ENCODE results near the gene ERBB4. TPM values are rescaled to one million over a fixed set of nuclear protein-coding genes. Genes with fewer than 3 reads are reported as not detected.
"Not testable (repeated sequence)": the region's sequence is repeated elsewhere in the genome, so short reads cannot be mapped to it uniquely, and the experiment has no call there.

ERBB4 gene
- total RNA-seq, 1 donor from 2014 or later: 127 TPM

DNA sequence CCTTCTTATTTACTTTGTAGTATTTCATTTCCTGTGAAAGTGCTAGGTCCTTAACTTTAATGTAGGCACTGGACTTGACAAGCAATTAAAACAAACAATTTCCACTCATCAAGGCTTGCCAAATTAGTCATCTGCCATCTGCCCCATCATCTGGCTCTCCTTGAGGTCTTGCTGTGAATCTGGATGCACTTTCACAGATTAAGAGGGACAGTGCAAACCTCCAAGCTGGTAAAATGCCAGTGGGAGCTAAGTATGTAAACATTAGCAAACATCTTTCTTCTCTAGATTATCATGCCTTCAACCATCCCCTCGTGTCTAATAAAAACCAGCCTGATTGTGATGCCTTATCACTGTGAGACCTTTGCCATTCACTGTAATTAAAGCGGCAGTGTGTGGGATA is 402.9 kb downstream of the ERBB4 start:
- DNase-seq: no peak

GRCh38 chr2:212133337-212133736 is 405.3 kb downstream of the ERBB4 start:
- no peak for DNase-seq

GRCh38 chr2:212124598-212124997 is 414.0 kb downstream of the ERBB4 start:
- DNase-seq: no peak

- DNase-seq: no peak
Measured at GRCh38 chr2:212119591-212119990, 419.0 kb downstream of the ERBB4 start.

GRCh38 chr2:212117926-212118325 is 420.7 kb downstream of the ERBB4 start:
- no peak for DNase-seq

DNA sequence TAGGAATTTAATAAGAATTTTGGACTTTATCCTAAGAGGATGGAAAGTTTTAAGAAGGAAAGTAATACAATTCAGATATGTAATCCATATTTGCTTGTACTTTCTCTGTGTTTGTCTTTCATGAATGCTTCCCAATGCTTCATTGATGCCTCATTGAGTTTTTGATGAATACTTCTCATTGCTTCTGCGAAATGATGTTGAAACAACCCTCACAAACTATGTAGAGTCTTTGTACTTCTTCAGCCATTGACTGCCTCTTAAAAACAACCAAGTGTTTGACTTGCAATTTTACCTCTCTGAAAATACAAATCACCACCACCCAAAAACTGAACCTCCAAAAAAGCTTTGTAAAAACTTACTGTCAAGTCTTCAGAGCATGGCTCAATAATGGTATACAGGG is 424.1 kb downstream of the ERBB4 start:
- DNase-seq: no peak

DNA sequence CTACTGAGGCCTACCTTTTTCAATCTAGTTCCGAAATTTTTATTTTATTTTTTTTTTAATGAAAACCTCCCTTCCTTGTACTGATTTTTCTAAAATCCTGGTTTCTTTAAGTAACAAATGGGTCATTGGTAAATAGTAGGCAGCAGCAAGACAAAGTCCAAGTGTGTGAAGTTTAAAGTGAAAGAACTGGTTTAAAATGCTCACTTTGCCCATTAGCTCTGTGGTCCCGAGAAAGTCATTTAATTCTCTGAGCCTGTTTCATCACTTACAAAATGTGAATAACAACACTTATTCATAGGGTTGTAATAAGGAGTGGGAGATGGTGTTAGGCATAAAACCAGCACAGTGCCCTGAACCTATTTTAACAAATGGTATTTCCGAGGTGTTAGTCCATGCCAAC is 426.2 kb downstream of the ERBB4 start:
- DNase-seq: no peak

DNA sequence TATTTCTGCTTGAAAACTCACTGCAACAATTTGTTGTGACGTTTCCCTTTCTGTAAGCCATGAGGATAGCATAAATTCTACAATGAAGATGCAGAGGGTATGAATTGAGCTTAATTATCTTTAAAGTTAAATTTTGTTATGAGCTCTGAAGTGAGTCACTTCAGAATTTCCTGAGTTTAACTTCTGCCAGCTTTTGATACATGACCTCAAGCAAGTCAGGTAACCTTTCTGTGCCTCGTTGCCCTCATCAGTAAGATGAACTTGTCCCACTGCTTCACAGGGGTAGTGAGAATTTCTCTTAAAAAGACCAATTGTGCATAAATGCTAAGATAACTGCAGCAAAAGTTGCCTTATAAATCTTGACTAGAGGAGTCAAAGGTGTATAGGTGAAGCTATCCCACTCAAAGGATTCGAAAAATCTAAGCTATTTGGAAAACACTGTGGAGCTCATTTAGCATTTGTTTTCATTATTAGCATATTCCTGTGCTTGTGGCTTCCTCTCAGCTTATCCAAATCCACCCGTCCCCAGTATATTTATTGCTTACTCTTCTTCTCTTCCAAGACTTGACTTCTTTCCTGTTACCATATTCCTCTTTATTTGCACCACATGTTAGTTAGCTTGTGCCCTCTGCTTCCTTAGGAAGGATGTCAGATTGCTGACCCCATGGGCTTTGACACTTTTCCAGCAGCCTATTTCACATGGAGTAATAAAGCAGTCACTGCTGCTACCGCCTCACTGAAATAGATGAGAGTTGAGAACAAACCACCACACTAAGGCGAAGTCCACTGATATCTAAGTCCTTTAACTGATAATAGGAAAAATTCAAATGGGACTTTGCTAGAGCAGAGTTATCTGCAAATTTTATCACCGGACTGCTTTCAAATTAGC is 428.6 kb downstream of the ERBB4 start:
- DNase-seq: no peak

GRCh38 chr2:212109217-212109616 is 429.4 kb downstream of the ERBB4 start:
- DNase-seq: no peak

DNA sequence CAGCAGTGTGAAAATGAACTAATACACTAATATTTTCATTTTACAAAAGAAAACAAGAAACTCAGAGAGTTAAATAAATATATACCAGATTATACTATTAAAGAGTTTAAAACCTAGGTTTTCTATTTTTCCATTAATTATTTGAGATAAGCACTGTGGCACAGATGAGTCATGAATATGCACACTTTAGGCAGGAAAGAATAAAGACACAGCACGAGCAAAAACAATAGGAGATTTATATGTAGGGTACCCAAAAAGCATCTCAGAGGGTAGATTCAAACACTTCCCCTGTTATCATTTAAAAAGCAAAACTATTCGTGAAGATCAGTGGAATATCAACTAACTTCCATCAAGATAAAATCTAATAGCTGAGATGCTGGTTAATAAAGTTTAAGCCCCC is 430.6 kb downstream of the ERBB4 start:
- DNase-seq: no peak

GRCh38 chr2:212107014-212107413 is 431.6 kb downstream of the ERBB4 start:
- DNase-seq: no peak

DNA sequence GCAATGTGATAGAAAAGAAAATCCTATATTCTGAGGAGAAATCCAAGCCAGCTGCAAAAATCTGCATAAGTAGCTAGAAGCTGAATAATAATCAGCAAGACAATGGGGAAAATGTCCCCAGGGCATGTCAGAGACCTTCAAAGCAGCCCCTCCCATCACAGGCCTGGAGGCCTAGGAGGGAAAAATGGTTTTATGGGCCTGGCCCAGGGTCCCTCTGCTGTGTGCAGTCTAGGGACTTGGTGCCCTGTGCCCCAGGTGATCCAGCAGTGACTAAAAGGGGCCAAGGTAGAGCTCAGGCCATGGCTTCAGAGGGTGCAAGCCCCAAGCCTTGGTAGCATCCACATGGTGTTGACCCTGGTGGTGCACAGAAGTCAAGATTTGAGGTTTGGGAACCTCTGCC is 432.1 kb downstream of the ERBB4 start:
- not testable (repeated sequence) for DNase-seq

DNA sequence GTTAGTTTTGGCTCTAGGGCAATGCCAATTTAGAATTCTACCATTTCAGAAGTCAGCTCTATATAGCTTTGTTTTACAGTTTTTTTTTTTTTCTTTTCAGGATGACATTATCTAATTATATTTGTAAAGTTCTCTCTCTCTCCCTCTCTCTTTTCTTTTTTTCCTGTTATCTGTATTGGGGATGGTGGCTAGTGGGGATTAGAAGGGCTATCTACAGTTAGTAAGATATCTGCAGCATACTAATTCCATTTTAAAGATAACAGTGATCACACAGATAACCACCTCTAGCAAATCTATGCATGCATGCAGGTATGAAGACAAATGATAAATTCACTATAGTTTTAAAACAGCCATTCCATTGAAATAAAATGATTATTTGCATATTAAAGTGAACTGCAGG is 438.9 kb downstream of the ERBB4 start:
- no peak for DNase-seq

DNA sequence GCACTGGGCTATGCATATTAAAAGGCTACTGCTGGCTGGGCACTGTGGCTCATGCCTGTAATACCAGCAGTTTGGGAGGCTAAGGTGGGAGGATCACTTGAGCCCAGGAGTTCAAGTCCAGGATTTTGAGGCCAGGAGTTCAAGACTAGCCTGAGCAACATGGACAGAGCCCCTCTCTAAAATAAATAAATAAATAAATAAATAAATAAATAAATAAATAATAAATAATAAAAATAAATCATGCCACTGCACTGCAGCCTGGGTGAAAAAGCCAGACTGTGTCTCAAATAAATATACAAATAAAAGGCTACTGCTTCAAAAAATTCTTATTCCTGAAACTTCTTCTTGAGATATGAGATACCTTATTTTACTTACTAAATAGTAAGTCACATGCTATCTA is 439.6 kb downstream of the ERBB4 start:
- DNase-seq: no peak

GRCh38 chr2:212097001-212097400 is 441.6 kb downstream of the ERBB4 start:
- DNase-seq: no peak

DNA sequence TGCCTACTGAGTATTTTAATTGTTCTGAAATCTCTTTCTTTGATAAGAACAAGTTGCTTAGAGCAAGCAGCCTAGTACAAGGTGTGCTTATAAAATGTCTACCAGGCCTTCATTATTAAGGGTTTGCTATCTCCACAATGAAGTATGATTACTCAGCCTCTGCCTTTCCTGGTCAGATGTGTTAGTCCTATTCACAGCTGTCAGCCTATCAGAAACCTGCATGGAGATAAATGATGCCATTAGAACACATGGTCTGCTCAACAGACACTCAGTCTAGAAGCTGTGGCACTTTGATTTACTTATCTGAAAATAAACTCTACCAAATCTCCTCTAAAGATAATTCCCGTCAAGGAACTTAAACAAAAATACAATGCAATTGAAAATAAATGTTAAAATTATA is 448.7 kb downstream of the ERBB4 start:
- DNase-seq: no peak

DNA sequence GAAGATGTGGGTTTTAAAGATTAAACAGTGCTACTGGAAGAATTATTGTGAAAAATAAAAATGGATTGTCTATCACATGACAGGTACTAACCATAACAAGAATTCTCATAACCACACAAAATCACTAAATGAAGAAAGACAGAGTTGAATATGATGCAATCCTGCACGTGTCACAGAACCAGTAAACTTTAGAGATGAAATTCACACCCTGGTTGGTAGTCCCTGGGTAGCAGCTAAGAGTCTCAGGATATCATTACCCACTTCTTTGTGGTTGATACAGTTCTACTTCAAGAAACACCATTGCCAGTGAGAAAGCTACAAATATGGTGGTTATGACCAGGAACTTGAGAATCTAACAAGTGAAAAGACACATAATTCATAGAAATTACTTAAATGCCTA is 450.2 kb downstream of the ERBB4 start:
- DNase-seq: no peak

GRCh38 chr2:212083492-212083891 is 455.1 kb downstream of the ERBB4 start:
- DNase-seq: no peak

DNA sequence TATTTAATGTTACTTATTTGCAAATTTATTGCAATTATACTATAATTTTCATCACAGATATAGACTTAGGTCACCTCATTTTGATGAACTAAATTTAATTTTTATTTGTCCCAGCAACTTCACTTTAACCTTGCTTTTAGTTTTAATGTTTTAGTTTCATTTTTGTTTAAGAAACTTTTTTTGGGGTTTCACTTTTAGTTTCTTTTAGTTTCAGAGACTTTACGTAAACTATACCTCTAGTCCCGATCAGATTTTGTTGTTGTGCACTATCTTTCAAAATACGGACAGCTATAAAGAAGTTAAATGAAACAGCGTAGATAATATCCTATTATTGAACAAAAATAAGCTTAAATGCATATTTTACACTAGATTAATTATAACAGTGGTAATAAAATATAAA is 460.5 kb downstream of the ERBB4 start:
- no peak for DNase-seq

DNA sequence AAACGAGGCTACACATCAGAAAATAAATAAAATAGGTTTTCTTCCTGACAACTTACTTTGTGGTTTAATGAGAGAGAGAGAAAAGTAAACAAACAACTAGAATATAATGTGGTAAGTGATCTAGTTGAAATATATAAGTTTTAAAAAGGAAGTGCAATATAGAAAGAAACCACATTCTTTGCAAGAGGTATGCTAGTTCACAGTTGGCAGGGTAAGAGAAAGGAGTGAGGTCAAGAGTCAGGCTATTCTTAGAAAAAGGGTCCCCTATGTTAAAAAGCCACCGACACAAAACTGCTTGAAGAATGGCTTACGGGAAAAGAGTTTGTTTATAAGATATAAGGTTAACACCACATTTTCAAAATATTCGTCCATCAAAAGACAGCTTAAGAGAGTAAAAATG is 462.1 kb downstream of the ERBB4 start:
- DNase-seq: no peak

DNA sequence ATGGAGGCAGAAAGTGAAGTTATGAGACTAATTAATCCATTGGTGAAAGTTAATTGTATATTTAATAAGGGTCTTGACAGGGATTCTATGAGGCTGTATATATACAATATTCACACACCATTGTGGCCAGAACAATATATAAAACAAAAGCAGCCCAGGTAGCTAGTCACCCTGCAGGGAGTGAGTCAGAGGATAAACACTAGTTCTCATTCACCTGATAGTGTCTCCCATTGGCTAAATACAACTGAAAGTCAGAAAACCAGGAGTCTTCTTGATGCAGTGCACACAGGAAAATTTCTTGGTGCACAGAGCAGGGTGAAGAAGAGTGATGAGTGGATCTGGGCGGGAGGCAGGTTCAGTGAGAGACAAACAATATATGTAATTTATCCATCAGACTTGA is 465.2 kb downstream of the ERBB4 start:
- no peak for DNase-seq

GRCh38 chr2:212066546-212066945 is 472.1 kb downstream of the ERBB4 start:
- DNase-seq: no peak

GRCh38 chr2:212064318-212064717 is 474.3 kb downstream of the ERBB4 start:
- DNase-seq: no peak

DNA sequence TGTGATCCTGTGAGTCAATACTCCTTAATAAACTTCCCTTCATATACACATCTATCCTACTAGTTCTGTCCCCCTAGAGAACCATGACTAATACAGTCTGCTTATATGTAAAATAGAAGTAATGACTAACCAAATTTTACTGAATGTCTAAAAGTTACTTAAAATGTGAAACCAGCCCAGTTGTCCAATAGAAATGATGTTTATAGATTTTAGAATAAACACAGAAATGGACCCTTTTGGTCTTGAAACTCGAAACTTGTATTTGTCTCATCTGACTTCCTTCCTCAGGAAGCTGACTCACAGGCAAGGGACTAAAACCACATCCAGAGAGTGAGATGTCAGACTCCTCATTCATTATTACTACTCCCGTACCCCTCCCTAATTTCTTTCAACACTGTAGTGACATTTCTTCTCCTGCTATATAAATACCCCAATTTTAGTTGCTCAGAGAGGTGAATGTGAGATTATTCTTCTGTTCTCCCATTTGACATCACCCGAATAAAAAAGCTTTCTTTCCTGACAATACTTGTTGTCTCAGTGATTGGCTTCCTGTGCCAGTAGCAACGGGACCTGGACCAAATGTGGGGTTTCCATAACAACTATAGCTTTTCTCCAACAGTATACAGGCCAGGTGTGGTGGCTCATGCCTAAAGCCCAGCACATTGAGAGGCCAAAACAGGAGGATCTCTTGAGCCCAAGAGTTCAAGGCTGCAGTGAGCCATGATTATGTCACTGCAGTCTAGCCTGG is 486.0 kb downstream of the ERBB4 start:
- no peak for DNase-seq
